ENCODE results near the gene SLC9A9.

GRCh38 chr3:143628971-143629370 lies 219.3 kb downstream of the SLC9A9 start:
- no peak for TF ChIP-seq MAX (IDR thresholded peaks at IDR 0.05)
- TF ChIP-seq POLR2AphosphoS5 (IDR thresholded peaks at IDR 0.05; ENCODE audit: low read depth, low read length) = no peak
- TF ChIP-seq POLR2A (IDR thresholded peaks at IDR 0.05; ENCODE audit: control extremely low read depth in 1 of 2, low read depth in 2 of 2, low read length in 2 of 2) = no peak
- no peak for TF ChIP-seq CTCF (IDR thresholded peaks at IDR 0.05; ENCODE audit: control extremely low read depth in 1 of 3, insufficient read depth in 1 of 3, low read depth in 1 of 3, low read length in 3 of 3)
- TF ChIP-seq EZH2 (IDR thresholded peaks at IDR 0.05; ENCODE audit: low read depth, low read length, severe bottlenecking) = no peak
